ENCODE measurements around the gene RGS4.

DNA sequence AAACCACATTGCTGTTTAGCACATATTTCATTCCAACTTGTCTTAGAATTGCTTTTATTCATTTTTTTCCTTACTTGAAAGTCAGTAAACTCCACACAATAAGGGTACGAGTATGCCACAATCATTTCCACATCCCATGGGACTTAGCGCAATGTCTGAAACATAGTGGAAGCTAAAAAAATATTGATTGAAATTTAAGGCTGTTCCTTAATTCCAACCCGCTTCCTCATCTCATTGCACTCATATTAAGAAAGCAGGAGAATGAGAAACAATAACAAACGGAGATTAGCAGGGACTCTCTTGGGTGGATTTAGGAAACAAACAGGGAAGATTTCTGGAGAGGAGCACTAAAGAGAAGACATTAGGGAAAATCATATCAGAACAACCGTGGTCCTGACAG is 39.3 kb upstream of the RGS4 start:
- TF ChIP-seq POLR2A (IDR thresholded peaks at IDR 0.05): no peak
- no peak for TF ChIP-seq CTCF (IDR thresholded peaks at IDR 0.05)
